H9 (cell line): ENCODE measurements around the gene CTXN3. TPM values are rescaled to one million over a fixed set of nuclear protein-coding genes. Genes with fewer than 3 reads are reported as not detected.

Experiments used
- DNase-seq: peaks from one replicate; pipeline ENCODE4 v3.0.0-alpha.2; 2017
- H2AFZ ChIP-seq: one replicate; pipeline ENCODE4 v1.6.1; 2013; ENCODE audit warnings: mild to moderate bottlenecking, low read length, control low read depth, moderate library complexity
- H2AK5ac ChIP-seq: 2 replicates; pipeline ENCODE4 v1.6.1; 2013; ENCODE audit warnings: low read length, control low read depth, mixed read lengths; ENCODE audit not compliant: insufficient read length
- H2BK120ac ChIP-seq: one replicate; pipeline ENCODE4 v1.6.1; 2013; ENCODE audit warnings: low read depth, mild to moderate bottlenecking, low read length, control low read depth, inconsistent platforms; ENCODE audit not compliant: poor library complexity, severe bottlenecking
- H2BK12ac ChIP-seq: 2 replicates; pipeline ENCODE4 v1.6.1; 2013; ENCODE audit warnings: low read length, control low read depth, mixed read lengths, low read depth; ENCODE audit not compliant: insufficient read length
- H2BK15ac ChIP-seq: 2 replicates; pipeline ENCODE4 v1.6.1; 2013; ENCODE audit warnings: low read depth, low read length, control low read depth
- H2BK20ac ChIP-seq: one replicate; pipeline ENCODE4 v1.6.1; 2013; ENCODE audit warnings: low read depth, mild to moderate bottlenecking, low read length, control low read depth, inconsistent platforms; ENCODE audit not compliant: poor library complexity, severe bottlenecking
- H2BK5ac ChIP-seq: 2 replicates; pipeline ENCODE4 v1.6.1; 2013; ENCODE audit warnings: low read length, control low read depth, mixed read lengths; ENCODE audit not compliant: insufficient read length
- H3K14ac ChIP-seq: 2 replicates; pipeline ENCODE4 v1.6.1; 2013; ENCODE audit warnings: low read length, control low read depth; ENCODE audit not compliant: insufficient read depth
- H3K18ac ChIP-seq: 2 replicates; pipeline ENCODE4 v1.6.1; 2013; ENCODE audit warnings: low read depth, mild to moderate bottlenecking, mixed read lengths, low read length, control low read depth; ENCODE audit not compliant: insufficient read length
- H3K23ac ChIP-seq: 2 replicates; pipeline ENCODE4 v1.6.1; 2013; ENCODE audit warnings: low read length, control low read depth, mixed read lengths, low read depth; ENCODE audit not compliant: insufficient read length
- H3K23me2 ChIP-seq: 2 replicates; pipeline ENCODE4 v1.6.1; 2013; ENCODE audit warnings: low read depth, mild to moderate bottlenecking, mixed read lengths, low read length, control low read depth; ENCODE audit not compliant: insufficient read length, poor library complexity, severe bottlenecking
- H3K27ac ChIP-seq: 2 replicates; pipeline ENCODE4 v1.5.1; 2013; ENCODE audit warnings: low read length, control low read depth, mixed read lengths, low read depth; ENCODE audit not compliant: insufficient read length
- H3K27me3 ChIP-seq: 2 replicates; pipeline ENCODE4 v1.6.1; 2013; ENCODE audit warnings: low read length, control low read depth, inconsistent platforms; ENCODE audit not compliant: insufficient read depth
- H3K4ac ChIP-seq: 2 replicates; pipeline ENCODE4 v1.6.1; 2013; ENCODE audit warnings: low read depth, mild to moderate bottlenecking, control low read depth, inconsistent platforms, low read length, moderate library complexity
- H3K4me1 ChIP-seq: 2 replicates; pipeline ENCODE4 v1.6.1; 2013; ENCODE audit warnings: low read length, control low read depth, inconsistent platforms; ENCODE audit not compliant: insufficient read depth
- H3K4me2 ChIP-seq: 2 replicates; pipeline ENCODE4 v1.6.1; 2013; ENCODE audit warnings: low read length, control low read depth, mixed read lengths; ENCODE audit not compliant: insufficient read length, insufficient read depth
- H3K56ac ChIP-seq: 2 replicates; pipeline ENCODE4 v1.6.1; 2013; ENCODE audit warnings: low read depth, mild to moderate bottlenecking, mixed read lengths, low read length, control low read depth; ENCODE audit not compliant: insufficient read length
- H3K79me1 ChIP-seq: 2 replicates; pipeline ENCODE4 v1.6.1; 2013; ENCODE audit warnings: low read depth, mild to moderate bottlenecking, moderate library complexity, low read length, control low read depth, inconsistent platforms; ENCODE audit not compliant: insufficient read depth, poor library complexity, severe bottlenecking
- H3K79me2 ChIP-seq: 2 replicates; pipeline ENCODE4 v1.6.1; 2013; ENCODE audit warnings: low read length, control low read depth, inconsistent platforms; ENCODE audit not compliant: insufficient read depth
- H3K9ac ChIP-seq: 2 replicates; pipeline ENCODE4 v1.6.1; 2013; ENCODE audit warnings: low read length, control low read depth, mixed read lengths; ENCODE audit not compliant: insufficient read length; ENCODE audit errors: extremely low read depth
- H3K9me3 ChIP-seq: one replicate; pipeline ENCODE4 v1.6.1; 2013; ENCODE audit warnings: low read depth, low read length, inconsistent platforms; ENCODE audit not compliant: control insufficient read depth
- H3T11ph ChIP-seq: one replicate; pipeline ENCODE4 v1.6.1; 2013; ENCODE audit warnings: mild to moderate bottlenecking, low read length, control low read depth, inconsistent platforms
- H4K20me1 ChIP-seq: one replicate; pipeline ENCODE4 v1.6.1; 2013; ENCODE audit not compliant: control insufficient read depth, insufficient read length, insufficient read depth
- H4K5ac ChIP-seq: 2 replicates; pipeline ENCODE4 v1.6.1; 2013; ENCODE audit warnings: low read depth, mild to moderate bottlenecking, mixed read lengths, low read length, control low read depth; ENCODE audit not compliant: insufficient read length
- H4K8ac ChIP-seq: replicated peaks from 2 replicates; pipeline ENCODE4 v1.6.1; 2013; ENCODE audit warnings: low read length, control low read depth, mixed read lengths, low read depth; ENCODE audit not compliant: insufficient read length
- H4K91ac ChIP-seq: 2 replicates; pipeline ENCODE4 v1.6.1; 2013; ENCODE audit warnings: low read depth, mild to moderate bottlenecking, moderate library complexity, mixed read lengths, low read length, control low read depth; ENCODE audit not compliant: insufficient read length
- H3K27ac Mint-ChIP-seq, 3 experiments: 2 replicates in 2 of 3; 3 replicates in 1 of 3; pipeline ENCODE4 v1.8.0; 2020 to 2021; ENCODE audit warnings: mixed read lengths in 3 of 3, mild to moderate bottlenecking in 1 of 3, moderate library complexity in 1 of 3
- H3K27me3 Mint-ChIP-seq: 2 replicates; pipeline ENCODE4 v1.8.0; 2021; ENCODE audit warnings: low read depth, mild to moderate bottlenecking, moderate library complexity, mixed read lengths
- H3K36me3 Mint-ChIP-seq, 3 experiments: 2 replicates in 2 of 3; 3 replicates in 1 of 3; pipeline ENCODE4 v1.8.0; 2020 to 2021; ENCODE audit warnings: low read depth in 3 of 3, mixed read lengths in 3 of 3; ENCODE audit not compliant: insufficient read depth in 1 of 3
- H3K4me1 Mint-ChIP-seq, 2 experiments: 2 replicates each; pipeline ENCODE4 v1.8.0; 2020; ENCODE audit warnings: mixed read lengths in 2 of 2
- H3K4me3 Mint-ChIP-seq, 2 experiments: 2 replicates in 1 of 2; 3 replicates in 1 of 2; pipeline ENCODE4 v1.8.0; 2020 to 2021; ENCODE audit warnings: mild to moderate bottlenecking in 2 of 2, mixed read lengths in 2 of 2, moderate library complexity in 1 of 2
- H3K9me3 Mint-ChIP-seq, 2 experiments: 2 replicates in 1 of 2; 3 replicates in 1 of 2; pipeline ENCODE4 v1.8.0; 2020; ENCODE audit warnings: mild to moderate bottlenecking in 2 of 2, mixed read lengths in 2 of 2, moderate library complexity in 1 of 2
- CTCF ChIP-seq: fragments of 200-600 bp; sonication (generic); conservative IDR thresholded peaks from 3 replicates; pipeline ENCODE4 v1.8.0; 2021; ENCODE audit warnings: antibody characterized with exemption, mild to moderate bottlenecking
- WGBS: extraction: QIAGEN DNeasy Blood & Tissue Kit; methylation state at CpG from one replicate; pipeline ENCODE4 v1.1.7; 2013; ENCODE audit warnings: missing lambda C conversion rate, low lambda C conversion rate, mixed read lengths; ENCODE audit not compliant: insufficient read length; ENCODE audit errors: extremely low coverage; 5-methylcytosine and 5-hydroxymethylcytosine counted together
- total RNA-seq: library from RNA; stranded (reverse); gene quantifications from 2 replicates; pipeline ENCODE4 v1.2.1, GENCODE V29; 2021

The CTXN3 gene
- total RNA-seq, 1 experiment from 2014 or later, result not detected

- Histone ChIP-seq H2BK120ac (no peak overlapping the region), H2BK15ac (no peak overlapping the region), H3K4me2 (no peak overlapping the region), H3K27ac (no peak overlapping the region), H3K23ac (no peak overlapping the region), H3K4me1 (no peaks in the 10 kb centered on the region), H3K27me3 (no peaks in the 10 kb centered on the region), H3K9me3 (no peaks in the 10 kb centered on the region), H3K79me1 (no peaks in the 10 kb centered on the region), H2AK5ac (no peak overlapping the region), H4K8ac (no peak overlapping the region), H3K4ac (no peak overlapping the region), H4K5ac (no peak overlapping the region), H3K14ac (no peak overlapping the region), H3K79me2 (no peaks in the 10 kb centered on the region), H2AFZ (no peak overlapping the region), H3K18ac (no peak overlapping the region), H3K56ac (no peak overlapping the region), H2BK12ac (no peak overlapping the region), H2BK20ac (no peak overlapping the region), H4K20me1 (no peaks in the 10 kb centered on the region), H3K23me2 (no peaks in the 10 kb centered on the region), H3K9ac (no peak overlapping the region), H3T11ph (no peak overlapping the region), H2BK5ac (no peak overlapping the region), H4K91ac (no peak overlapping the region)
- Mint-ChIP-seq H3K4me1 (peaks cover 14 to 27% of the 10 kb centered on the region in 2 experiments), H3K36me3 (no peaks in the 10 kb centered on the region), H3K27ac (no peak overlapping the region; a peak in 1 of 7 replicates), H3K9me3 (no peaks in the 10 kb centered on the region), H3K4me3 (no peak overlapping the region), H3K27me3 (no peaks in the 10 kb centered on the region)
- no peak for DNase-seq
- TF ChIP-seq CTCF, result no peak
- no CpG with 5 or more reads among the region's 4 CpGs for WGBS
Measured at GRCh38 chr5:127621601-127622325, 27.1 kb upstream of the CTXN3 start.
